Testis (tissue), 3 donors: ENCODE measurements around the gene ZNF841. TPM values are rescaled to one million over a fixed set of nuclear protein-coding genes. Genes with fewer than 3 reads are reported as not detected.
A peak's percentile ranks its signal among the peaks of the same experiment; 100 is the strongest.

ENCODE experiments used
- DNase-seq: peaks from one replicate; pipeline ENCODE4 v3.0.0-alpha.2; 2019
- H3K27ac ChIP-seq, 2 donors: fragments of 200-600 bp; sonication (generic); one replicate each; pipeline ENCODE4 v1.5.1; 2019
- H3K27me3 ChIP-seq: fragments of 200-600 bp; sonication (generic); one replicate; pipeline ENCODE4 v1.5.1; 2019
- H3K36me3 ChIP-seq: fragments of 200-600 bp; sonication (generic); one replicate; pipeline ENCODE4 v1.5.1; 2017; ENCODE audit warnings: low read depth; ENCODE audit errors: missing control alignments
- H3K4me1 ChIP-seq: fragments of 200-600 bp; sonication (generic); one replicate; pipeline ENCODE4 v1.5.1; 2019
- H3K4me3 ChIP-seq, 2 donors: fragments of 200-600 bp; sonication (generic); one replicate each; pipeline ENCODE4 v1.5.1; 2017 to 2019
- H3K9me3 ChIP-seq: fragments of 200-600 bp; sonication (generic); one replicate; pipeline ENCODE4 v1.5.1; 2017
- CTCF ChIP-seq, 3 experiments: fragments of 450-650 bp in 2 of 3; fragments of 200-600 bp in 1 of 3; sonication (generic) in 1 of 3; IDR thresholded peaks; one replicate each; pipeline ENCODE4 v1.5.1; 2016 to 2019; ENCODE audit warnings: antibody characterized with exemption in 3 of 3, mild to moderate bottlenecking in 2 of 3, moderate library complexity in 1 of 3
- POLR2A ChIP-seq: fragments of 450-650 bp; IDR thresholded peaks from one replicate; pipeline ENCODE4 v1.6.1; 2017; ENCODE audit warnings: antibody characterized with exemption, mild to moderate bottlenecking, moderate library complexity
- WGBS, 2 donors: methylation state at CpG; one replicate each; pipeline ENCODE4 v1.1.5; 2018; 5-methylcytosine and 5-hydroxymethylcytosine counted together
- intact Hi-C: fragments of 100-400 bp; cut with DNase I; formaldehyde crosslinking; loops from one replicate; pipeline ENCODE4 v1.15.1; 2023; ENCODE audit warnings: low total_unique reads
- polyA plus RNA-seq: library from polyadenylated mRNA; stranded (reverse); fragments of 350-450 nt; fragmentation: Illumina TruSeq; extraction: RNeasy Lipid Tissue Mini Kit (QIAGEN cat#74804); gene quantifications from one replicate; pipeline ENCODE4 v1.2.3, GENCODE V29; 2014; ENCODE audit warnings: low read depth, low replicate concordance; ENCODE audit not compliant: insufficient read depth
- total RNA-seq, 2 donors: library from RNA; depleted of rRNA; stranded (reverse); fragments of >200 nt; gene quantifications; one replicate each; pipeline ENCODE4 v1.2.3, GENCODE V29; 2016

The ZNF841 gene
- total and polyA plus RNA-seq, 3 donors from 2014 or later = 8.5 to 27.0 (median 26.9) TPM

GRCh38 chr19:52048555-52049501 is 46.7 kb downstream of the ZNF841 start, which contains the start of gene ZNF432:
Gene ZNF432, minus strand, starts transcription at chr19:52048838. Its CDS starts 1,970 bp downstream, at chr19:52046868.
- DNase-seq = peak; percentile 96
- no peaks in the 10 kb centered on the region for H3K27me3 ChIP-seq
- H3K36me3 ChIP-seq = no peaks in the 10 kb centered on the region
- no peaks in the 10 kb centered on the region for H3K4me1 ChIP-seq
- H3K9me3 ChIP-seq = no peaks in the 10 kb centered on the region
- intact Hi-C loops = no loop called here
- H3K4me3 ChIP-seq = peak within 1 kb of the TSS; percentile 65 to 82
- TF ChIP-seq POLR2A = peak; percentile 17
- TF ChIP-seq CTCF (IDR thresholded peaks at IDR 0.05) = no peak
- 0 to 1% methylated on average over 51 to 59 of the region's 60 CpGs for WGBS, 2 donors
- H3K27ac ChIP-seq = peak within 1 kb of the TSS; percentile 95 to 99

DNA sequence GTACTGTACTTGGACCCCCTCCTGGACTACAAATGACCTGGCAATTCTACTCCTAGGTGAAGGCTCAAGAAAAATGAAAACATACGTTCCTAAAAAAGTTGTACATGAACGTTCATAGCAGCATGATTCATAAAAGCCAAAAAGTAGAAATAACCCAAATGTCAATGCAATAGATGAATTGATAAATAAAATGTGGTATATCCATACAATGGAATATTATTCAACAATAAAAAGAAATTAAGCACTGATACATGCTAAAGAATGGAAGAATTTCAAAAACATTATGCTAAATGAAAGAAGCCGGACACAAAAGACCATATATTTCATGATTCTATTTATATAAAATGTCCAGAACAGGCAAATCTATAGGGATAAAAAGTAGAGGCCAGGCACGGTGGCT is 56.4 kb downstream of the ZNF841 start:
- WGBS, 2 donors = 94 to 99% methylated on average over 4 of the region's 4 CpGs
- Histone ChIP-seq H3K27ac (no peak overlapping the region), H3K9me3 (no peaks in the 10 kb centered on the region), H3K4me3 (no peak overlapping the region), H3K4me1 (no peaks in the 10 kb centered on the region), H3K27me3 (no peaks in the 10 kb centered on the region), H3K36me3 (peaks cover 5% of the 10 kb centered on the region)
- no peak for DNase-seq
- intact Hi-C loops = no loop called here
- no peak for TF ChIP-seq CTCF (IDR thresholded peaks at IDR 0.05)
- no peak for TF ChIP-seq POLR2A

DNA sequence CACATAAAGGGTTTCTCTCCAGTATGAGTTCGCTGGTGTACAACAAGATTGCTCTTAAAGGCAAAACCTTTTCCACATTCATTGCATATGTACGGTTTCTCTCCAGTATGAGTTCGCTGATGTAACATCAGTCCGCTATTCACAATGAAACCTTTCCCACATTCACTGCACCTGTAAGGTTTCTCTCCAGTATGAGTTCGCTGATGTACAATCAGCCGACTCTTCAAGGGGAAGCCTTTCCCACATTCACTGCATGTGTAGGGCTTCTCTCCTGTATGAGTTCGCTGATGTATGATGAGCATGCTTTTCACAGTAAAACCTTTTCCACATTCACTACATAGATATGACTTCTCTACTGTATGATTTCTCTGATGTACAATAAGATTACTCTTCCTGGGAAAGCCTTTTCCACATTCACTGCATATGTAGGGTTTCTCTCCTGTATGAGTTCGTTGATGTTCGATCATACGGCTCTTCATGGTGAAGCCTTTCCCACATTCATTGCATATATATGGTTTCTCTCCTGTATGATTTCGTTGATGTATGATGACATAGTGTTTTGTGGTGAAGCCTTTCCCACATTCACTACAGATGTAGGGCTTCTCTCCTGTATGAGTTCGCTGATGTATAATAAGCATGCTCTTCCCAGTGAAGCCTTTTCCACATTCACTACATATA is 61.4 kb downstream of the ZNF841 start:
- no peaks in the 10 kb centered on the region for H3K27me3 ChIP-seq
- 96 to 97% methylated on average over 12 of the region's 12 CpGs for WGBS, 2 donors
- H3K9me3 ChIP-seq = no peaks in the 10 kb centered on the region
- no peak overlapping the region for H3K4me3 ChIP-seq
- intact Hi-C loops = no loop called here
- H3K4me1 ChIP-seq = no peaks in the 10 kb centered on the region
- H3K36me3 ChIP-seq = peaks cover 5% of the 10 kb centered on the region
- no peak overlapping the region for H3K27ac ChIP-seq
- no peak for DNase-seq
- no peak for TF ChIP-seq CTCF (IDR thresholded peaks at IDR 0.05)
- no peak for TF ChIP-seq POLR2A

DNA sequence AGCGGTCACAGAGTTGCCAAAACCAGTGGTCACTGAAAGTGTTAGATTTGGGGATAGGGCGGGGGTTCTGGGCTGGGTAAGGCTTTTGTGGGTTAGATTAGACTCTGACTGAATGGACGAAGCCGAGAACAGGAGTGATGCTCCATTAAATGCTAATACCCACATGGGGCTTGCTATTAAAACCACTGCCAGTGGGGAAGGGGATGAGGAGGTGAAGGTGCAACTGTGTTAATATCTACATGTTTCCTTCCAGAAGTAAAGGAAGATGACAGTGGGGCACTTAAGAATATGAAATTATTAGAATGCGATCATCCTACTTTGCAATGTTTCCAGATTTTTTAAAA is 66.8 kb downstream of the ZNF841 start:
- no peaks in the 10 kb centered on the region for H3K27me3 ChIP-seq

More for the DNA sequence above, 66.8 kb downstream of the ZNF841 start:
- peak overlapping the region; percentile 81 to 92 for H3K27ac ChIP-seq
- intact Hi-C loops = no loop called here
- H3K4me3 ChIP-seq = peak overlapping the region; percentile 58 to 79
- WGBS, 2 donors = 14 to 16% methylated on average over 5 of the region's 5 CpGs
- H3K36me3 ChIP-seq = peaks cover 5% of the 10 kb centered on the region
- no peaks in the 10 kb centered on the region for H3K9me3 ChIP-seq
- TF ChIP-seq CTCF (IDR thresholded peaks at IDR 0.05) (no peak), POLR2A (no peak)
- H3K4me1 ChIP-seq = peaks cover 6% of the 10 kb centered on the region
- DNase-seq = no peak
